GM19452 (cell line): ENCODE measurements around the gene CHD3.

Experiments used
- ATAC-seq: cut with Tn5 transposase; IDR thresholded peaks from one replicate; pipeline ENCODE4 v1.9.1; 2021; ENCODE audit not compliant: unreplicated experiment

CHD3 gene

GRCh38 chr17:7894226-7894625 lies 5.6 kb downstream of the CHD3 start:
- no peak for ATAC-seq

GRCh38 chr17:7894866-7895265 lies 6.3 kb downstream of the CHD3 start:
- ATAC-seq: no peak

- no peak for ATAC-seq
Measured at GRCh38 chr17:7897090-7897489, 8.5 kb downstream of the CHD3 start.

- no peak for ATAC-seq
Measured at GRCh38 chr17:7897773-7898172, 9.2 kb downstream of the CHD3 start.

- no peak for ATAC-seq
Measured at GRCh38 chr17:7903154-7904103, 14.8 kb downstream of the CHD3 start.

- ATAC-seq: no peak
Measured at GRCh38 chr17:7909089-7909488, 20.5 kb downstream of the CHD3 start.

- no peak for ATAC-seq
Measured at GRCh38 chr17:7910281-7910680, 21.7 kb downstream of the CHD3 start.

- ATAC-seq: no peak
Measured at GRCh38 chr17:7910711-7911110, 22.1 kb downstream of the CHD3 start.

GRCh38 chr17:7911116-7911515 lies 22.5 kb downstream of the CHD3 start:
- ATAC-seq: no peak

- ATAC-seq: no peak
Measured at GRCh38 chr17:7912927-7913524, 24.4 kb downstream of the CHD3 start.

GRCh38 chr17:7915179-7915610 lies 26.6 kb downstream of the CHD3 start:
- no peak for ATAC-seq

- ATAC-seq: peak; percentile 64
Measured at GRCh38 chr17:7915611-7916384, 27.2 kb downstream of the CHD3 start, which contains the start of gene RNF227. Gene RNF227, minus strand, starts transcription at chr17:7916289. Its CDS starts 94 bp downstream, at chr17:7916195.

- no peak for ATAC-seq
Measured at GRCh38 chr17:7916385-7916682, 27.7 kb downstream of the CHD3 start.

GRCh38 chr17:7916808-7917207 lies 28.2 kb downstream of the CHD3 start:
- no peak for ATAC-seq

- no peak for ATAC-seq
Measured at GRCh38 chr17:7922269-7922844, 33.8 kb downstream of the CHD3 start.

GRCh38 chr17:7922845-7923628 lies 34.4 kb downstream of the CHD3 start:
- no peak for ATAC-seq

GRCh38 chr17:7927596-7927995 lies 39.0 kb downstream of the CHD3 start:
- ATAC-seq: no peak

GRCh38 chr17:7929158-7930023 lies 40.8 kb downstream of the CHD3 start, which contains the start of gene KCNAB3:
Gene KCNAB3, minus strand, starts transcription at chr17:7929856. Its CDS starts 421 bp downstream, at chr17:7929435.
- ATAC-seq: no peak

GRCh38 chr17:7930841-7931631 lies 42.4 kb downstream of the CHD3 start:
- ATAC-seq: no peak
